IPS-18c (cell line): ENCODE data around the gene TAOK2.
"Not testable (repeated sequence)": the region's sequence is repeated elsewhere in the genome, so short reads cannot be mapped to it uniquely, and the experiment has no call there.

Source experiments
- H3K4me3 ChIP-seq: 2 replicates; pipeline ENCODE4 v1.7.0; 2013; ENCODE audit warnings: low read depth, mild to moderate bottlenecking, low read length, moderate library complexity; ENCODE audit not compliant: insufficient read depth
- H3K9me3 ChIP-seq: one replicate; pipeline ENCODE4 v1.6.1; 2013; ENCODE audit warnings: mild to moderate bottlenecking, low read length, moderate library complexity; ENCODE audit not compliant: control insufficient read depth, insufficient read depth

TAOK2 gene

DNA sequence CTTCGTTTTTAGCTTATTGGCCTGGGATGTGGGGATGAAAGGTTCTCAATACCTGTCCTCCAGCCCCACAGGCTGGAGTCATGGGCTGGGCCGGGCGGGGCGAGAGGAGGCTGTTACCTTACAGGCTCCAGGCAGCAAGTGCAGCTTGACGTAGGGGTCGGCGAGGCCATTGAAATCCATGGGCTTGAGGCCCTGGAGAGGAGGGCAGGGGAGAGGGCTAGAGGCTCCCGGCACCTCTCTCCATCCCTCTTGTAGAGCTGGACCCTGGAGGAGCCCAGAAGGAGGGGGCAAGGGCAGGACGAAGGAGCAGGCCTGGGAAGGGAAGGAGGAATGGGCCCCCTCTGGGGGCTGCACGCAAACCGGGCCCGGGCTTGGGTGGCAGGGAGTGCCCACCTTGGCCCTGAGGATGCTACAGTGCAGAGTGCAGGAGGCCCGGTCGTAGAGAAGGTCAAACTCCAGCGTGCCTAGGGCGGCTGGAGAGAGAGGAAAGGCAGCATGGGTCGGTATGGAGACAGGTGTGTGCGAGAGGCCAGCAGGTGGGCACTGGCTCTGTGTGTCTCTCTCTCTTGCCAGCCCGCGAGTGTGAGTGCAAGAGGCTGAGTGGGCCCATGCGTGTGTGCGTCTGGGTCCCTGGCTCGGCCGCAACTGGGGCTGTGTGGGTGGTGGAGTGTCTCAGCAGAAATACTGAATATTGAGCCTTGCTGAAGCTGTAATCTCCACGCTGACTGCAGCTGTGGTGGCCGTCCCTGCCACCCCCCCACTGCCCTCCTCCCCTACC is 35.6 kb downstream of the TAOK2 start:
- no peaks in the 10 kb centered on the region for H3K9me3 ChIP-seq
- H3K4me3 ChIP-seq = no peak overlapping the region

DNA sequence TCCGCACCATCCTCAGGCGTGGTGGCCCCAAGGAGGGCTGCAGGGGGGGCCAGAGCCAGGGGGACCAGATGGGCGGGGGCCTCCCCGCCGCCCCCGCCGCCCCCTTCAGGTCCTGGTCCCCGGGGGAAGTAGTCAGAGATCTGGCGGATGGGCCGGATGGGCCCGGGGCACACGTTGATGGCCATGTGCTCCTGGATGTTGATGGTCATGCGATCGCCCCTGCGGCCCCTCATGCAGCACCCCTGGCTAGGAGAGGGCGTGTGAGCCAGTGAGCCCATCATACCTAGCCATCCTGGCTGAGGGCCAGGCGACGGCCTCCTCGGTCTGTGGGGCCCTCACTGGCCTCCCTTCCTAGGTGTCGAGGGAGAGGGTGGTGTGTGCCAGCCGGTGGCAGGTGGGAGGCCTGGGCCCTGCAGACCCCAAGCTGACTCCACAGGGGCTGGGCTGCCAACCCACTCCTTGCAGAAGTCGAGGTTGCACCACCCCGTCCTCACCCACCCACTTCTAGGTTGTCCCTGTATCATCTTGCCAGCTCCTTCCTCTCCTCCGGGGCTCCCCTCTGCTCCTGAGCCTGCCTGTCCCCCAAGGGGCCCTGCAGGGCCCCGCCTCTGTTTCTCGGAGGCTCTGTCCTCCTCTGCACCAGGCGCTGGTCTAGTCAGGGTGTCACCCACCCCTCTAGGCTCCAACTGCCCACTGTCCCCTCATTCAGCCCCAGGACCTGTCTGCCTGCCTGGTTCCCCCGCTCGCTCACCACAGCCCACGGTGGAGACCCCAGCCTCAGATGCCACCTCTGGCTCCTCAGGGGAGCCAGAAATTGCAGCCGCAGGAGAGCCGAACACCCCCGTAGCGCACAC is 36.5 kb downstream of the TAOK2 start:
- no peaks in the 10 kb centered on the region for H3K9me3 ChIP-seq
- H3K4me3 ChIP-seq = peak overlapping the region; percentile 69

DNA sequence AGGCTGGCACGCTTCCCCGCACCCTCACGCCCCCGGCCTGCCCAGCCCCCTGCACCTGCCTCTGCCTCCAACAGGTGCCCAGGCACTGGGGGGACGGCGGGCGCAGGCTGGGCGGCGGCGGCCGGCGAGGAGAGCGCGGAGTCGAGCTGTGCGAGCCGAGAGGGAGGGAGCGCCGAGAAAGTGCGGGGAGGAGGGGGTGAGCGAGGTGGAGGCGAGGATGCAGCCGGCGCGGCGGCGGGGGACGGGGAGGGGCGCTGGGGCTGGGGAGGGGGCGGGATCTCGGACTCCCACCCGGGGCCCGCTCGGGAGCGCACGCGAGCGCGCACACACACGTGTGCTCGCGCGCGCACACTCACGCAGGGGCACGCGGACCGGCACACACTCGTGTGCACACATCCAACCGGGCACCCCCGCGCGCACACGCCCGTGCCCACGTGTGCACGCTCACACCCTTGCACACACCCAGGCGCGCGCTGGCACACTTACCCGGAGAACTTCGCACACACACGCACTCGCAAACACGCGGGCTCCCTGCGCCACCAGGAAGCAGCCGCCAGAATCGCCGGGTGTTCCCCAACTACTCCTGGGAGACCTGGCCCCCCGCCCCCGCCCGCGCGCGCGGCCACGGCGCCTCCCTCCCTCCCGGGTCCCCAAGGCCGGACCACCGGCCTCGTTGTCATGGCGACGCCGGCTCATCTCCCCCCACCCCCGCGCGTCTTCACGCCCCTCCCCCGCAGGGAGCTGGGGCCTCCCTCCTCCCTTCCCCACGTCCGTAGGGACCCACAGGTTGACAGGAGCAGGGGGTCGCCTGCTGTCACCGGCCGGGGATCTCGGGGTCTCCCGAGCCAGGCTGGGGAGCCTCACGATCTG is 37.4 kb downstream of the TAOK2 start, which contains the start of gene DOC2A:
Gene DOC2A (minus strand): TSS at position 184 of the 870 bp plus-strand sequence. CDS start 805 bp downstream, outside the sequence.
- no peaks in the 10 kb centered on the region for H3K9me3 ChIP-seq
- H3K4me3 ChIP-seq = peak within 1 kb of the TSS; percentile 69

DNA sequence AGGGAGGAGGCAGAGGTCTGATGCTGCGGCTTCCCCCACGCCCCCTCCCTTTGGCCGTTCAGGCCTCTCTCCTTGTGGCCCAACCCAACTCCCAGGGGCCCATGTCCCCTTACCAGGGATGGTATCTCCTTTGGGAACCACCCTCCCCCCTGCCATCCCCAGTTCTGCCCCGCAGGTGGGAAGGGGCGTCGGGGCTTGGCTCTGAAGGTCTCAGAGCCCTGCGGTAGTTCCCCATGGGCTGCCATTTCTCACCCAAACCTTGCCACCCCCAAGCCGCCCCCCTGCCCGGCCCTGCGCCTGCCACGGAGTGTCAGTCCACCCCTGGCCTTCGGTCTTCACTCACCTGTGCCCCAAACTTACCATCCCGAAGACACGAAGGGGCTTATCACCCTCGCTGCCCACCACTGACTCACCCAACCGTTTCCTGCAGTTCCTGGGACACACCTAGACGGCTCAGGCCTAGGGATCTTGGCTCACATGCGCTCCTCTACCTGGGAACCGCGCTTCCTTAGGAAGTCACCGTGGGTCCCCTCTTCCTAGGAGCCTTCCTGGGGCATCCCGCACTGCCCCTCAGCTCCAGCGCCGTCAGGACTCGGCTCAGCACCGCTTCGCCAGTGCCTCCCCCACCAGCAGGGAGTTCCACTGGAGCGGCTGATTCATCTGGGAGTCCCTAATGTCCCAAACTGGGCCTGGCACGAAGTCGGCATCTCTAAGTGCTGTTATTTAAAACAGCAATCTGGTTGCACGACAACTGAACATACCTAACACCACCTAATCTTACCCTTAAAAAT is 38.2 kb downstream of the TAOK2 start:
- H3K9me3 ChIP-seq = no peaks in the 10 kb centered on the region
- H3K4me3 ChIP-seq = peak overlapping the region; percentile 69

DNA sequence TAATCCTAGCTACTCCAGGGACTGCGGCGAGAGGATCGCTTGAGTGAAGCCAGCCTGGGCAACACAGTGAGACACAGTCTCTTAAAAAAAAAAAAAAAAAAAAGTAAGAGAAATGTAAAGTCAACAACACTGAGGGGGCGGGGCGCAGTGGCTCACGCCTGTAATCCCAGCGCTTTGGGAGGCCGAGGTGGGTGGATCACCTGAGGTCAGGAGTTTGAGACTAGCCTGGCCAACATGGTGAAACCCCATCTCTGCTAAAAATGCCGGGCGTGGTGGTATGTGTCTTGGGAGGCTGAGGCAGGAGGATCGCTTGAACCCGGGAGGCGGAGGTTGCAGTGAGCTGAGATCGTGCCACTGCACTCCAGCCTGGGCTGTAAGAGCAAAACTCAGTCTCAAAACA is 38.9 kb downstream of the TAOK2 start:
- not testable (repeated sequence) for H3K9me3 ChIP-seq, H3K4me3 ChIP-seq

DNA sequence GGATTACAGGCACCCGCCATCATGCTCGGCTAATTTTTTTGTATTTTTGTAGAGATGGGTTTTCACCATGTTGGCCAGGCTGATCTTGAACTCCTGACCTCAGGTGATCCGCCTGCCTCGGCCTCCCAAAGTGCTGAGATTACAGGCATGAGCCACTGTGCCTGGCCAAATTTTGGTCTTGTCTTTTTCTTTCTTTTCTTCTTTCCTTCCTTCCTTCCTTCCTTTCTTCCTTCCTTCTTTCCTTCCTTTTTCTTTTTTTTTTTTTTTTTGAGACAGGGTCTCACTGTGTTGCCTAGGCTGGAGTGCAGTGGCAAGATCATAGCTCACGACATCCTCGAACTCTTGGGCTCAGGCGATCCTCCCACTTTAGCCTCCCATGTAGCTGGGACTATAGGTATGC is 41.8 kb downstream of the TAOK2 start:
- not testable (repeated sequence) for H3K4me3 ChIP-seq, H3K9me3 ChIP-seq

DNA sequence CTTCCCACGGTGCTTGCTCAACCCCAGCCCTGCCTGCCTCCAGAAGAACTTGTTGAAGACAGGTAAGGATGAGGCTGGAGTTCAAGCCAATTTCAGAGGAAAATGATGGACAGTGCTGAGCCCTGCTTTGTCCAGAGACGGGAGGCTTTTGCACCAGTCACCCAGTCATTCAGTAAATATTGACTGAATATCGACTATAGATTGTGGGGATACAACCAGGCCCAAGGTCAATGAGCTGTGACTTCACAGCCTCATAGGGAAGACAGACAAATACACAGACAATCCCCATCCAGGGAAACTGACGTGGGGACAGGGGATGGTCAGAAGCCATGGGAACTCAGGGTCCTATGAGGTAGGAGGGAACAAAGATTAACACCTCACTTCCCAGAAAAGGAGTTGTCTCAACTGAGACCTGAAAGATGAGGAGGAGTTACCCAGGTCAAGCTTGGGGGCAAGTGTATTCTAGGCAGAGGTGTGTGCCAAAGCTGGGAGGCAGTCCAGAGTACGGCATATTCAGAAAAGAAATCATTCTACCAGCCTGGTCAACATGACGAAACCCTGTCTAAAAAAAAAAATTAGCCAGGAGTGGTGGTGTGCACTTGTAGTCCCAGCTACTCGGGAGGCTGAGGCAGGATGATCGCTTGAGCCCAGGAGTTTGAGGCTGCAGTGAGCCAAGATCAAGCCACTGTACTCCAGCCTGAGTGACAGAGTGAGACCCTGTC is 43.0 kb downstream of the TAOK2 start:
- H3K9me3 ChIP-seq = no peaks in the 10 kb centered on the region
- no peak overlapping the region for H3K4me3 ChIP-seq

DNA sequence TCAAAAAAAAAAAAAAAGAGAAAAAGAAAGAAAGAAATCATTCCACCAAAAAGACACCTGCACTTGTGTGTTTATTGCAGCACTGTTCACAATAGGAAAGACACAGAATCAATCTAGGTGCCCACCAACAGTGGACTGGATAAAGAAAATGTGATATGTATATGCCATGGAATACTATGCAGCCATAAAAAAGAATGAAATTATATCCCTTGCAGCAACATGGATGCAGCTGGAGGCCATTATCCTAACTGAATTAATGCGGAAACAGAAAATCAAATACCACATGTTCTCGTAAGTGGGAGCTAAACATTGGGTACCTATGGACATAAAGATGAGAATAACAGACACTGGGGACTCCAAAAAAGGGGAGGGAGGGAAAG is 43.6 kb downstream of the TAOK2 start:
- Histone ChIP-seq H3K4me3 (no peak overlapping the region), H3K9me3 (no peaks in the 10 kb centered on the region)

DNA sequence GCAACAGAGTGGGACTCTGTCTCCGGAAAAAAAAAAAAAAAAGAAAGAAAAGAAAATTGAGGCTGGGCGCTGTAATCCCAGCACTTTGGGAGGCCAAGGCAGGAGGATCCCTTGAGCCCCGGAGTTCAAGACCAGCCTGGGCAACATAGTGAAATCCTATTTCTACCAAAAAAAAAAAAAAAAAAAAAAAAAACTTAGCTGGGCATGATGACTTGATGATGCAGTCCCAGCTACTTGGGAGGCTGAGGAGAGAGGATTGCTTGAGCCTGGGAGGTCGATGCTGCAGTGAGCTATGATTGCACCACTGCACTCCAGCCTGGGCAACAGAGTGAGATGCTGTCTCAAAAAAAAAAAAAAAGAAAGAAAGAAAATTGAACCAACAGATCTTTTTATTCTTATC is 44.3 kb downstream of the TAOK2 start:
- not testable (repeated sequence) for H3K4me3 ChIP-seq, H3K9me3 ChIP-seq

DNA sequence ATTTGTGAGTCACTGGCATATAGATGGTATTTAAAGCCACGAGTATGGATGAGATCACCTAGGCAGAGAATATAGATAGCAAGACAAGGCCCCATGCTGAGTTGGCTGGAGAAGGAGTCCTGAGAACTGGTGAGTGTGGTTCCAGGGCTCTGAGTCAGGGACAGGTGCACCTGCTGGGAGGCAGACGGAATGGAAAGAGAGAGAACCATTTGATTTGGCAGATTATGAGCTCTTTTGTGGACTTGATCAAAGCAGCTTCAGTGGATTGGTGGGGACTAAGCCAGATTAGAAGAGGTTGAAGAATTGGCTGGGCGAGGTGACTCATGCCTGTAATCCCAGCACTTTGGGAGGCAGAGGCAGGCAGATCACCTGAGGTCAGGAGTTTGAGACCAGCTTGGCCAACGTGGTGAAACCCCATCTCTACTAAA is 45.1 kb downstream of the TAOK2 start:
- Histone ChIP-seq H3K9me3 (no peaks in the 10 kb centered on the region), H3K4me3 (no peak overlapping the region)

DNA sequence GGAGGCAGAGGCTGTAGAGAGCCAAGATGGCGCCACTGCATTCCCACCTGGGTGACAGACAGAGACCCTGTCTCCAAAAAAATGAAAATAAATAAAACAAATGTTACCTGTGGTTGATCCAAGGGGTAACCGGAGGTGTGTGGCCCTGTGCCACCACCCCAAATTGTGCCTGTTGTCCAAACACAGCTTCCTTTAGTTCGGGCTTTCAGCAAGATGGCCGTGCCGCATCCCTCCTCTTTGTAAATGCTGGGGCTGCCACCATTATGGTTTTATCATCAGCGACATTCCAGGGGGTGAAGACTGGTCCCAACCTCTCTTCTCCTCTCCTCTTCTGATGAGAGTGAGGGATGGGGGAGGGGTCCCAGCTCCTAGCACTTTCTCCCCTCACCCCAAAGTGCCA is 49.2 kb downstream of the TAOK2 start, which contains the start of gene C16orf92:
Gene C16orf92 (plus strand): TSS at position 312 of the 400 bp plus-strand sequence. CDS start 143 bp downstream, outside the sequence.
- H3K9me3 ChIP-seq = no peaks in the 10 kb centered on the region
- H3K4me3 ChIP-seq = no peak within 1 kb of the TSS

DNA sequence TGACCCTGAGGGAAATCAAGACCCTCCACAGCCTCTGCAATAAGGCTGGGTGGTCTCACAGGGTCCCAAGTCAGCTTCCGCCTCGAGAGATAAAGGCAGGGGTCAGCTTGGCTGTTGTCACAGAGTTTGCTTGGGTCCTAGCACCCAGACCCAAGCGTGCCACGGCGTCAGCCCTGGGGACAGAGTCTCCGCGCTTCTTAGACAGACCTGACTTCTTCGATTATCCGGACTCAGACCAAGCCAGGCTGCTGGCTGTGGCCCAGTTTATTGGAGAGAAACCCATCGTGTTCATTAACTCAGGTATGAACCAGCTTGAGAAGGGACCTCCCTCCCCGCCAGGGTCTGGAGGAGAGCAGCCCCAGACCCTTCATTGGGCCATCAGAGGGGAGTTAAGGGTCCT is 49.9 kb downstream of the TAOK2 start:
- no peak overlapping the region for H3K4me3 ChIP-seq
- no peaks in the 10 kb centered on the region for H3K9me3 ChIP-seq

DNA sequence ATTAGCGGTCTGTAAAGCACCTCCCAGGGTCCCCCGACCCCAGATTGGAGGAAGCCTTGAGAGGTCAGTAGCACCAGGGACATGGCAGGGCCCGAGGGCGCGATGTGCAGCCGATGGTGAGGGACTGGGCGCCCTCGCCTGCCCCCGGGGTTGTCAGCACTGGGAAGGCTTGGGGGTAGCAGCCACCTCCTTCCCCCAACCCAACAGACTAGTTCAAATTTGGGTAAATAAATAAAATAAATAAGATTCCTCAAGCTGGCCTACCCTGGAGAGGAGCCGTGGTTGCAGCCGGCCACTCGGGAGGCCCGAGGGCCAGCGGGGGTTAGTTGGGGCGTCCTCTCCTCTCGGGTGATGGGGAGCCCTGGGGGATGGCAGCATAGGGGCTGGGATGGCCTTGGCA is 50.8 kb downstream of the TAOK2 start:
- Histone ChIP-seq H3K4me3 (no peak overlapping the region), H3K9me3 (no peaks in the 10 kb centered on the region)

DNA sequence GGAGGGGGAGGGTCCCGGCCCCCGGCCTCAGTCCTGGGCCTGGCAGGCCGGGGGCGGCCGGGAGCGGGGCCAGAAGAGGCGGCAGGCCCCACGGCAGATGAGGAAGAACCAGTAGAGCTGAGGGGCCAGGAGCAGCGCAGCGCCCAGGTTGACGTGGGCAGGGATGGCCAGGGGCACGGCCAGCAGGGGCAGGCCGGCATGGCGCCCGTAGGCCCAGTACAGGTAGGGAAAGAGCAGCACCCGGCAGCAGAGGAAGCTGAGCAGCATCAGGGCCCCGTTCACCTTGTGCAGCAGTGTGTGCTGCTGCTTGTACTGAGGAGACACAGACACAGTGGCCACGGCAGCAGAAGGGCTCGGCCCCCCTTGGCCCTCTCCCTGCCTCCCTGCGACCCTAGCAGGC is 51.5 kb downstream of the TAOK2 start:
- Histone ChIP-seq H3K4me3 (no peak overlapping the region), H3K9me3 (no peaks in the 10 kb centered on the region)

DNA sequence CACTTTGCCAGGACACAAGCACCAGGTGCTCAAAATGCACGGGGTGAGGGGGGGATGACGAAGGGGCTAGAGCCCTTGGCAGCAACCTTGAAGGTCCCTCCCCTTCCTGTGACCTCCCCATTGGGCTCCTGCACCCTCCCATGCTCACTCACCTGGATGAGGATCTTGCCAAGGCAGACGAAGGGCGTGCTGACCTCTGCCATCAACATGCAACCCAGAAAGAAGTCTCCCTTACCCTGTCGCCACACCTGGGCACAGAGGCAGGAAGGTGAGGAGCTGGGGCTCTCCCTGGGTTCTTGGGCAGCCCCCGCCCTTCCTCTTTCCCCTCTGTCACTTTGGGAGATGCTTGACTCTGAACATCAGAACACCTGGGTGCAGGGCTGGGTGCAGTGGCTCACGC is 51.9 kb downstream of the TAOK2 start:
- Histone ChIP-seq H3K4me3 (no peak overlapping the region), H3K9me3 (no peaks in the 10 kb centered on the region)

DNA sequence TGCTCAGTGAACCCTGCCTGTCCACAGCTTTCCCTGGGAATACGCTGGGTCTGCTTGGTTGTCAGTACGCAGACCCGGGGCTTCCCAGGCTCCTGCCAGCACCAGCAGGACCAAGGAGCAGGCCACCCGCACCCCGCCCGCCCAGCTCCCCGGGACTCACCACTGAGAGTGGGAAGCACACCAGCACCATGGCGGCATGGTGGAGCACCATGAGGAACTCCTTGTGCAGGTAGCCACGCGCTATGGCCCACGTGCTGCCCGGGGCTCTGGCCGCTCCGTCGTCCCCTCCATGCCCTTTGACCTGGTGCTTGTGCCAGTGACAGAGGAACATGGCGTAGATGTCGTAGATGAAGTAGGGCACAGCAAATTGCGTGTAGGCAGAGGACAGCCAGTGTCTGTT is 52.8 kb downstream of the TAOK2 start:
- no peak overlapping the region for H3K4me3 ChIP-seq
- H3K9me3 ChIP-seq = no peaks in the 10 kb centered on the region
